ENCODE results near the gene BORCS6. TPM values are rescaled to one million over a fixed set of nuclear protein-coding genes. Genes with fewer than 3 reads are reported as not detected.

The BORCS6 gene
- total RNA-seq, 1 donor from 2014 or later: 4.8 TPM

DNA sequence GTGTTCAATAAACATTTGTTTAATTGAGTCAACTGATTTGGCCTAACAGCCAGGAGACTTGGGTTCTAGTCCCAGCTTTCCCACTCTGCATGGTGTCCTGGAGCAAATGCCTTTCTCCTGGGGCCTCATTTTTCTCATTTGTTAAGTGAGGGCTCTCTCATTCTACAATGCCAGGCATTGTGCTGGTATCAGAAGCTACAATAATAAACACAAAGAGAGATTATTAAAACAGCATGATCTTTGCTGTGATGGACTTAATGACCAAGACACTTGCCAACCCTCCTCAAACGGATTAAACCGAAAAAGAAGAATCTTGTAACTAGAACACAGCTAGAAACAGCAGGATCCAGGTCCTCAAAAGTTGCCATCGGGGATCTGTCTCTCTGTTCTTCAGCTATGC is 22.5 kb downstream of the BORCS6 start:
- no peak for DNase-seq (ENCODE audit: extremely low spot score, unreplicated experiment)
- TF ChIP-seq, protein P1, sequence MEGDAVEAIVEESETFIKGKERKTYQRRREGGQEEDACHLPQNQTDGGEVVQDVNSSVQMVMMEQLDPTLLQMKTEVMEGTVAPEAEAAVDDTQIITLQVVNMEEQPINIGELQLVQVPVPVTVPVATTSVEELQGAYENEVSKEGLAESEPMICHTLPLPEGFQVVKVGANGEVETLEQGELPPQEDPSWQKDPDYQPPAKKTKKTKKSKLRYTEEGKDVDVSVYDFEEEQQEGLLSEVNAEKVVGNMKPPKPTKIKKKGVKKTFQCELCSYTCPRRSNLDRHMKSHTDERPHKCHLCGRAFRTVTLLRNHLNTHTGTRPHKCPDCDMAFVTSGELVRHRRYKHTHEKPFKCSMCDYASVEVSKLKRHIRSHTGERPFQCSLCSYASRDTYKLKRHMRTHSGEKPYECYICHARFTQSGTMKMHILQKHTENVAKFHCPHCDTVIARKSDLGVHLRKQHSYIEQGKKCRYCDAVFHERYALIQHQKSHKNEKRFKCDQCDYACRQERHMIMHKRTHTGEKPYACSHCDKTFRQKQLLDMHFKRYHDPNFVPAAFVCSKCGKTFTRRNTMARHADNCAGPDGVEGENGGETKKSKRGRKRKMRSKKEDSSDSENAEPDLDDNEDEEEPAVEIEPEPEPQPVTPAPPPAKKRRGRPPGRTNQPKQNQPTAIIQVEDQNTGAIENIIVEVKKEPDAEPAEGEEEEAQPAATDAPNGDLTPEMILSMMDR (conservative IDR thresholded peaks at IDR 0.05): no peak
- Mint-ChIP-seq H3K4me1 (ENCODE audit: unreplicated experiment) (peaks cover 12% of the 10 kb centered on the region), H3K9me3 (no peaks in the 10 kb centered on the region), H3K27me3 (no peaks in the 10 kb centered on the region), H3K4me3 (no peak overlapping the region), H3K27ac (no peak overlapping the region), H3K36me3 (no peaks in the 10 kb centered on the region)

DNA sequence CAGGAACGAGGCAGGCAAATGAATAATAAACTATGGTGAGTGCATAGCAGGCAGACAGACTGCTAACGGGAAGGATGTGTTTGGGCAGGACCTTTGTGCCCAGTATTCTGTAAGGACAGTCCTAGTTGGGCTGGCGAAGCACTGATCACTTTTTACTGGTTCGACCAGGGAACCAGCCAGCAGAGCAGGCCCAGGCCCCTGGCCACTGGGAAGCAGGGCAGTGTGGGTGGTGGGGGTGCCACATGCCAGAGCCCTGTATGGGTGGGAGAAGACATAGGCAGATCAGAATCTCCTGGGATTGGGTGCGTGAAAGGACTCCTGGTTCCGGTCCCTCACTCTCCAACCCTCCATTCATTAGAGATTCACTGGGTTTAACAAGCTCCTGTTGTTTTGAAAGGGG is 23.2 kb downstream of the BORCS6 start:
- H3K4me1 Mint-ChIP-seq (ENCODE audit: unreplicated experiment): peaks cover 12% of the 10 kb centered on the region
- TF ChIP-seq, protein P1 (conservative IDR thresholded peaks at IDR 0.05): no peak
- no peaks in the 10 kb centered on the region for H3K36me3 Mint-ChIP-seq
- H3K27ac Mint-ChIP-seq: no peak overlapping the region
- H3K9me3 Mint-ChIP-seq: no peaks in the 10 kb centered on the region
- no peaks in the 10 kb centered on the region for H3K27me3 Mint-ChIP-seq
- H3K4me3 Mint-ChIP-seq: no peak overlapping the region
- no peak for DNase-seq (ENCODE audit: extremely low spot score, unreplicated experiment)

DNA sequence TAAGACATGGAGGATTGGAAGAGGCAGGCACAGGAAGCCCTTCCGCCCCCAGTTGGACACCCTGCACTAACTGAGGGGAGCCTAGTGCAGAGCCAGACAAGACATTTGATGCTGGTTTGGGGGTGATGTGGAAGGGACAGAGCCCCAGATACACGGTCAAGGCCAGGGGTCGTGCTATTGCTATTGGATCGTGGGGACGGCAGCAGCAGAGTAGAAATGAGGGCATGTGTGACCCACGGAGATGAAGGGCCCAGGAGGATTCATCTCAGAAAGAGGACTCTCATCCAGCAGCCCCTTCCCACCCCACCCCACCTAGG is 25.2 kb downstream of the BORCS6 start:
- Mint-ChIP-seq H3K4me3 (peak overlapping the region; percentile 92), H3K9me3 (no peaks in the 10 kb centered on the region), H3K36me3 (no peaks in the 10 kb centered on the region), H3K4me1 (ENCODE audit: unreplicated experiment) (peaks cover 20% of the 10 kb centered on the region), H3K27me3 (no peaks in the 10 kb centered on the region), H3K27ac (peak overlapping the region; percentile 92)
- TF ChIP-seq, protein P1 (conservative IDR thresholded peaks at IDR 0.05): no peak
- no peak for DNase-seq (ENCODE audit: extremely low spot score, unreplicated experiment)

DNA sequence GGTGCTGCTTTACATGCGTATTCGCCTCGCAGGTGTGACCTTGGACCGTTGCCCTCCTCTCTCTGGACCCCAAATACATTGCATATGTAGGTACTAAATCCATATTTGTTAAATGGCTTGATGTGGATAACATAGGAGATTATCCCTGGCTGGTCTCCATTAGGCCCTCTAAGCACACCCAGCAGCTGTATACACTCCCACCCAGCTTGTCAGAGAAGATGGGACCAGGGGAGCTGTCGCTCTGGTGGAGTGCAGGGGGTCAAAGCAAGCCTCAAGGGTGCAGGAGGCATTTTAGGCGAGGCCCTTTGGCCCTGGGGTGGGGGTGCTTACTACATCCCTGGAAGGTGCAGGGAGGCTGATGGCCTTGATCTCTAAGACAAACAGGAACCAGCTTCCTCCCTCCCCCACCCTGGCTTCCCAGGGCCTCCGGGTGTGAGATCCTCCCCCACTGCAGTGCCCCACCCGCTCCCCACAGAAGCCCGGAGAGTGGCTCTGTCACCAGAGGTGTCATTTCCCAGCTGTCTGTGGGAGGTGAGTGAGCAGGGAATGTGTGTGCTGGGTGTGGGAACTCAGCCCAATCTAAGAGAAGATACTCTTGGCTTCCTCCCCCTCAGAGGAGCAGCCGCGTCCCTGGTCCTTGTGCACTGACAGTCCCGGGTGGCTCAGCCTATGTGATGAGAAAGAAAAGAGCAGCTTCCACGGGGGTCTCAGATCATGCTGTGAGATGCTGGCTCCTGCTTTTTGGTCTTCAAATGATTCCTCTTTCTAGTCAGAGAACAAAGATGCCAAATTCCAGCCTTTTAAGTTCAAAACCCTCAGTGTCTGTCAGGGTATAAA is 25.8 kb downstream of the BORCS6 start:
- peak overlapping the region; percentile 92 for H3K4me3 Mint-ChIP-seq
- H3K4me1 Mint-ChIP-seq (ENCODE audit: unreplicated experiment): peaks cover 20% of the 10 kb centered on the region
- TF ChIP-seq, protein P1 (conservative IDR thresholded peaks at IDR 0.05): no peak
- H3K36me3 Mint-ChIP-seq: no peaks in the 10 kb centered on the region
- peak overlapping the region; percentile 92 for H3K27ac Mint-ChIP-seq
- no peak for DNase-seq (ENCODE audit: extremely low spot score, unreplicated experiment)
- H3K9me3 Mint-ChIP-seq: no peaks in the 10 kb centered on the region
- no peaks in the 10 kb centered on the region for H3K27me3 Mint-ChIP-seq

DNA sequence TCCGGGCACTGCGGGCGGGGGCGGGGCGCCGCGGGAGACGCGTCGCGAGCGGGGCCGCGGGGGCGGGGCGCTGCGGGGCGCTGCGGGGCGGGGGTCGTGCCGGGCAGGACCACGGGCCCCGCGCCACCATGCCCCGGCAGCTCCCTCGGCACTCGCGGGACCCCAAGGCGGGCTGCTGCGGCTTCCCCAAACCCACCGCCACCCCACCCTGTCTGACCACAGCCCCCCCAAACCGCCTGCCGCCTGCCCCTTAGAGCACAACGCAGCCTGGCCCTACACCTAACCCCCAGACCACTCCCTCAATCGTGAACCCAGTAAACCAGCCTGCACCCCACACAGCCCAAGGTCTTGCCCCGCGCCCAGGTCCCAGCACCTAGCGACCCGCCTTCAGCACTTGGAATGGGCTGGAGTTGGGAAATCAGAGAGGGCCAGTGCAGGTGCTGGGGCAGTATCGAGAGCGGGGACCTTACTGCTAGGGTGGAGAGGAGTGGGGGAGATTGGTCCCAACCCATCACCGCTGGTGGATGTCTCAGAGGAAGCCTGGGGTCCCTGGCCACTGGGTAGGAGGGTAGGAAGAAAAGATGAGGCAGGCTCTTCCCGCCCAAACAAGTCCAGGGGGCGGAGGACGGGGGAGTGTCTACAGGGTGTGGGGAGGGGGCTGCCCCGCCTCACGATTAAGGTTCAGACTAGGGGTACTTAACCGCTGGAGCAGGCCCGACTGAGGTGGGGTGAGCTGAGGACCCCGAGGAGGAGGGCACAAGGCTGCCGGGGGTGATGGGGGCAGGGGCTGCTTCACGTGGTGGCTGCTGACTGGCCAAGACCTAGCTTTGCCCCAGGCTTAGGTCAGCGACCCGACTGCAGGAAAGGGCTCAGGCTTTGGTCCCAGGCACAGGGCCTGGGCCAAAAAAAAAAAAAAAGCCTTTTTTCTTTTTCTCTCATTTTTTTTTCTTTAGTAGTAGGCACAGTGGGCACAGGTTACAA is 26.7 kb downstream of the BORCS6 start:
- DNase-seq (ENCODE audit: extremely low spot score, unreplicated experiment): no peak
- peak overlapping the region; percentile 92 for H3K27ac Mint-ChIP-seq
- TF ChIP-seq, protein P1 (conservative IDR thresholded peaks at IDR 0.05): no peak
- H3K4me3 Mint-ChIP-seq: peak overlapping the region; percentile 92
- no peaks in the 10 kb centered on the region for H3K27me3 Mint-ChIP-seq
- no peaks in the 10 kb centered on the region for H3K9me3 Mint-ChIP-seq
- peaks cover 20% of the 10 kb centered on the region for H3K4me1 Mint-ChIP-seq (ENCODE audit: unreplicated experiment)
- peaks cover 6% of the 10 kb centered on the region for H3K36me3 Mint-ChIP-seq

Measured in type B pancreatic cell (in vitro differentiated cells).